Hepatocyte (in vitro differentiated cells): ENCODE data around the gene ATP13A1. TPM values are rescaled to one million over a fixed set of nuclear protein-coding genes. Genes with fewer than 3 reads are reported as not detected.

Experiments
- DNase-seq: peaks from one replicate; pipeline ENCODE4 v3.0.0-alpha.2; 2016; ENCODE audit warnings: low spot score
- H2AFZ ChIP-seq: fragments of 200-600 bp; sonication (generic); 2 replicates; pipeline ENCODE4 v1.6.0; 2016; ENCODE audit warnings: antibody characterized with exemption, mild to moderate bottlenecking
- H3K27ac ChIP-seq: fragments of 200-600 bp; sonication (generic); 2 replicates; pipeline ENCODE4 v1.5.1; 2016; ENCODE audit warnings: mild to moderate bottlenecking
- H3K27me3 ChIP-seq: fragments of 200-600 bp; sonication (generic); 2 replicates; pipeline ENCODE4 v1.6.1; 2016
- H3K36me3 ChIP-seq: fragments of 200-600 bp; sonication (generic); replicated peaks from 2 replicates; pipeline ENCODE4 v1.5.1; 2016; ENCODE audit warnings: low read depth; ENCODE audit not compliant: insufficient read depth
- H3K4me1 ChIP-seq: fragments of 200-600 bp; sonication (generic); 2 replicates; pipeline ENCODE4 v1.5.1; 2016; ENCODE audit warnings: mild to moderate bottlenecking, moderate library complexity; ENCODE audit not compliant: insufficient read depth
- H3K4me2 ChIP-seq: fragments of 200-600 bp; sonication (generic); 2 replicates; pipeline ENCODE4 v1.6.0; 2016
- H3K4me3 ChIP-seq: fragments of 200-600 bp; sonication (generic); 2 replicates; pipeline ENCODE4 v1.5.1; 2016; ENCODE audit warnings: mild to moderate bottlenecking
- H3K79me2 ChIP-seq: fragments of 200-600 bp; sonication (generic); 2 replicates; pipeline ENCODE4 v1.6.0; 2017; ENCODE audit warnings: mild to moderate bottlenecking
- H3K9me2 ChIP-seq: fragments of 200-600 bp; sonication (generic); replicated peaks from 2 replicates; pipeline ENCODE4 v1.6.0; 2017; ENCODE audit warnings: mild to moderate bottlenecking; ENCODE audit not compliant: insufficient read depth
- H3K9me3 ChIP-seq: fragments of 200-600 bp; sonication (generic); 2 replicates; pipeline ENCODE4 v1.5.1; 2016; ENCODE audit warnings: low read depth, mild to moderate bottlenecking
- H4K20me1 ChIP-seq: fragments of 200-600 bp; sonication (generic); 2 replicates; pipeline ENCODE4 v1.6.0; 2016; ENCODE audit warnings: mild to moderate bottlenecking; ENCODE audit not compliant: insufficient read depth, poor library complexity, severe bottlenecking
- CTCF ChIP-seq: fragments of 200-600 bp; sonication (generic); IDR thresholded peaks from 2 replicates; pipeline ENCODE4 v1.5.1; 2016; ENCODE audit warnings: antibody characterized with exemption, mild to moderate bottlenecking; ENCODE audit not compliant: poor library complexity
- EZH2 ChIP-seq: fragments of 200-600 bp; sonication (generic); IDR thresholded peaks from 2 replicates; pipeline ENCODE4 v1.6.1; 2016; ENCODE audit warnings: antibody characterized with exemption, mild to moderate bottlenecking, borderline replicate concordance
- EZH2phosphoT487 ChIP-seq: fragments of 200-600 bp; sonication (generic); IDR thresholded peaks from one replicate; pipeline ENCODE4 v1.6.1; 2018; ENCODE audit warnings: antibody characterized with exemption, mild to moderate bottlenecking, low read depth, moderate library complexity; ENCODE audit not compliant: unreplicated experiment, severe bottlenecking
- WGBS: methylation state at CpG from one replicate; pipeline ENCODE4 v1.1.6; 2016; ENCODE audit warnings: low lambda C conversion rate; ENCODE audit errors: missing lambda C conversion rate; 5-methylcytosine and 5-hydroxymethylcytosine counted together
- polyA plus RNA-seq: library from polyadenylated mRNA; unstranded; fragments of >200 nt; fragmentation: Nextera tagmentation; extraction: Ambion mirVana; gene quantifications from 2 replicates; pipeline ENCODE4 v1.2.1, GENCODE V29; 2016
- total RNA-seq: library from RNA; depleted of rRNA; stranded (reverse); fragments of >200 nt; gene quantifications from 2 replicates; pipeline ENCODE4 v1.2.3, GENCODE V29; 2014

Gene ATP13A1
- total and polyA plus RNA-seq, 2 experiments from 2014 or later = 97.5 to 113 TPM

- H4K20me1 ChIP-seq = no peaks in the 10 kb centered on the region
- no peaks in the 10 kb centered on the region for H3K9me2 ChIP-seq
- peak within 1 kb of the TSS; percentile 99 for H2AFZ ChIP-seq
- H3K79me2 ChIP-seq = no peaks in the 10 kb centered on the region
- H3K36me3 ChIP-seq = no peaks in the 10 kb centered on the region
- H3K27ac ChIP-seq = peak within 1 kb of the TSS; percentile 96
- 2% methylated on average over 41 of the region's 50 CpGs for WGBS
- H3K4me1 ChIP-seq = peaks cover 4% of the 10 kb centered on the region
- peak within 1 kb of the TSS; percentile 100 for H3K4me3 ChIP-seq
- no peaks in the 10 kb centered on the region for H3K9me3 ChIP-seq
- TF ChIP-seq EZH2 (no peak), CTCF (peak; percentile 83), EZH2phosphoT487 (no peak)
- peak; percentile 85 for DNase-seq
- peak within 1 kb of the TSS; percentile 100 for H3K4me2 ChIP-seq
- H3K27me3 ChIP-seq = no peaks in the 10 kb centered on the region
Measured at GRCh38 chr19:19643158-19644053, 20.1 kb downstream of the ATP13A1 start, which contains the start of gene GMIP. GMIP (minus strand) TSS chr19:19643657; CDS start chr19:19643529, 128 bp downstream.

GRCh38 chr19:19642506-19643157, 20.8 kb downstream of the ATP13A1 start:
- H3K27ac ChIP-seq = peak overlapping the region; percentile 96
- peak overlapping the region; percentile 100 for H3K4me3 ChIP-seq
- H4K20me1 ChIP-seq = no peaks in the 10 kb centered on the region
- WGBS = 15% methylated on average over 14 of the region's 16 CpGs
- H3K4me1 ChIP-seq = peaks cover 4% of the 10 kb centered on the region
- no peaks in the 10 kb centered on the region for H3K27me3 ChIP-seq
- TF ChIP-seq EZH2phosphoT487 = no peak
- no peak for TF ChIP-seq EZH2
- no peak for TF ChIP-seq CTCF
- H3K9me3 ChIP-seq = no peaks in the 10 kb centered on the region
- no peak for DNase-seq
- H2AFZ ChIP-seq = peak overlapping the region; percentile 99
- no peaks in the 10 kb centered on the region for H3K9me2 ChIP-seq
- H3K4me2 ChIP-seq = peak overlapping the region; percentile 100
- no peaks in the 10 kb centered on the region for H3K79me2 ChIP-seq
- no peaks in the 10 kb centered on the region for H3K36me3 ChIP-seq

- H4K20me1 ChIP-seq = no peaks in the 10 kb centered on the region
- no peaks in the 10 kb centered on the region for H3K79me2 ChIP-seq
- no peak for DNase-seq
- H3K27ac ChIP-seq = no peak overlapping the region
- H3K9me2 ChIP-seq = no peaks in the 10 kb centered on the region
- no peaks in the 10 kb centered on the region for H3K9me3 ChIP-seq
- no peak overlapping the region for H3K4me3 ChIP-seq
- H2AFZ ChIP-seq = no peak overlapping the region
- H3K4me1 ChIP-seq = no peaks in the 10 kb centered on the region
- no peak overlapping the region for H3K4me2 ChIP-seq
- H3K27me3 ChIP-seq = no peaks in the 10 kb centered on the region
- 86% methylated on average over 18 of the region's 53 CpGs for WGBS
- TF ChIP-seq EZH2phosphoT487 (no peak), CTCF (no peak), EZH2 (no peak)
- no peaks in the 10 kb centered on the region for H3K36me3 ChIP-seq
Measured at GRCh38 chr19:19637523-19638251, 25.8 kb downstream of the ATP13A1 start.
